ENCODE measurements around the gene CDH4.

GRCh38 chr20:61682996-61683681 is 431.1 kb downstream of the CDH4 start:
- TF ChIP-seq CTCF (IDR thresholded peaks at IDR 0.05): no peak
- TF ChIP-seq POLR2AphosphoS5 (IDR thresholded peaks at IDR 0.05): no peak
- TF ChIP-seq POLR2A (IDR thresholded peaks at IDR 0.05): no peak
- no peak for TF ChIP-seq EP300 (IDR thresholded peaks at IDR 0.05)

All from sigmoid colon (tissue), 4 donors.